ENCODE measurements around the gene GBA3. TPM values are rescaled to one million over a fixed set of nuclear protein-coding genes. Genes with fewer than 3 reads are reported as not detected.
A peak's percentile ranks its signal among the peaks of the same experiment; 100 is the strongest.

The GBA3 gene
- total and polyA plus RNA-seq, 2 of the 8 experiments (the other 6 are each of a cell fraction or from before 2014, with no cell fraction given) = not detected

- peak overlapping the region; percentile 77; the same call in 1 of the 2 replicates for H2AFZ ChIP-seq (ENCODE audit: low read length)
- CTCF ChIA-PET (ENCODE audit: partially characterized antibody) = interaction anchor here (0.6 to 1.0 kb wide), 4 partner anchors 69 to 543 kb away, joined by 3 read pairs; no protein-coding TSS in a partner anchor
- 76% methylated on average over 3 of the region's 3 CpGs; no CpG with 5 or more reads in 1 of the 2 experiments for WGBS, 2 experiments (ENCODE audit: extremely low coverage in 1 of 2, insufficient coverage in 1 of 2, insufficient read length in 1 of 2, insufficient replicate concordance in 2 of 2, low coverage in 1 of 2, low lambda C conversion rate in 2 of 2, missing lambda C conversion rate in 1 of 2)
These were observed 4.5 kb upstream of the GBA3 start for GRCh38 chr4:22688236-22688635.

More at GRCh38 chr4:22688236-22688635, 4.5 kb upstream of the GBA3 start:
- no peak overlapping the region for H4K5ac ChIP-seq (ENCODE audit: insufficient read length, low read depth, low read length)
- no peak overlapping the region for H3K9ac ChIP-seq (replicated peaks in 1 of 4; ENCODE audit: extremely low read depth in 1 of 4, low read depth in 3 of 4, low read length in 3 of 4)
- H2AK5ac ChIP-seq (ENCODE audit: low read depth, low read length) = no peak overlapping the region
- POLR2A ChIA-PET (ENCODE audit: partially characterized antibody) = no interaction called here
- no peaks in the 10 kb centered on the region for H3K9me3 ChIP-seq (ENCODE audit: insufficient read depth in 2 of 2, low read depth in 1 of 2, low read length in 1 of 2)
- H3K4me1 ChIP-seq (replicated peaks in 1 of 4; ENCODE audit: control insufficient read depth in 3 of 4, insufficient read depth in 4 of 4, low read length in 3 of 4) = no peaks in the 10 kb centered on the region
- no peaks in the 10 kb centered on the region for H3K27me3 ChIP-seq (replicated peaks in 1 of 4; ENCODE audit: control insufficient read depth in 3 of 4, extremely low read depth in 1 of 4, insufficient read depth in 3 of 4, low read length in 3 of 4)
- no peak overlapping the region for H3K27ac ChIP-seq (ENCODE audit: low read depth, low read length)
- no peak overlapping the region for H3K23ac ChIP-seq (ENCODE audit: insufficient read length)
- no peaks in the 10 kb centered on the region for H3K79me2 ChIP-seq (ENCODE audit: control insufficient read depth in 1 of 2, insufficient read depth in 2 of 2, low read length in 2 of 2)
- no peak overlapping the region for H3K18ac ChIP-seq (ENCODE audit: extremely low read depth, low read length)
- no peak overlapping the region for H2BK5ac ChIP-seq (ENCODE audit: low read depth, low read length)
- no peak overlapping the region for H2BK15ac ChIP-seq (ENCODE audit: low read length)
- H2BK120ac ChIP-seq (replicated peaks; ENCODE audit: low read depth, low read length) = no peak overlapping the region
- H3K14ac ChIP-seq (ENCODE audit: insufficient read length) = no peak overlapping the region
- H3K79me1 ChIP-seq (ENCODE audit: low read depth, low read length) = no peaks in the 10 kb centered on the region
- H3K4me2 ChIP-seq (ENCODE audit: insufficient read depth in 1 of 2, low read depth in 2 of 2, low read length in 2 of 2) = no peak overlapping the region
- H3K4me3 ChIP-seq (ENCODE audit: extremely low read depth in 1 of 4, insufficient read depth in 2 of 4, low read depth in 3 of 4, low read length in 4 of 4) = no peak overlapping the region
- no peak overlapping the region for H3K56ac ChIP-seq (replicated peaks; ENCODE audit: insufficient read length, low read depth, low read length)
- no peaks in the 10 kb centered on the region for H3K36me3 ChIP-seq (ENCODE audit: control insufficient read depth in 2 of 4, insufficient read depth in 4 of 4, low read length in 3 of 4)
- H2BK12ac ChIP-seq (ENCODE audit: low read depth, low read length) = no peak overlapping the region
- H3K23me2 ChIP-seq (ENCODE audit: low read depth, low read length) = no peaks in the 10 kb centered on the region
- no peak overlapping the region for H3K4ac ChIP-seq (replicated peaks; ENCODE audit: insufficient read length, low read depth, low read length)
- no peak for DNase-seq (ENCODE audit: low read depth in 1 of 2, low spot score in 2 of 2)
- no peak for FAIRE-seq
- H4K20me1 ChIP-seq (replicated peaks in 1 of 2; ENCODE audit: control insufficient read depth in 1 of 2, insufficient read depth in 2 of 2, low read length in 2 of 2) = no peaks in the 10 kb centered on the region
- no peak overlapping the region for H2BK20ac ChIP-seq (ENCODE audit: low read length)
- H4K8ac ChIP-seq (ENCODE audit: extremely low read depth, insufficient read depth, low read length) = no peak overlapping the region
- TF ChIP-seq CHD2 (IDR thresholded peaks at IDR 0.05; ENCODE audit: low read length) = no peak
- TF ChIP-seq SRF (IDR thresholded peaks at IDR 0.05; ENCODE audit: low read depth, low read length) = no peak
- no peak for TF ChIP-seq RFX5 (IDR thresholded peaks at IDR 0.05; ENCODE audit: borderline replicate concordance, low read depth, low read length)
- TF ChIP-seq CBX5 (IDR thresholded peaks at IDR 0.05; ENCODE audit: low read depth, low read length) = no peak
- no peak for TF ChIP-seq RBBP5 (IDR thresholded peaks at IDR 0.05; ENCODE audit: borderline replicate concordance, low read depth, low read length)
- no peak for TF ChIP-seq POLR2AphosphoS5 (IDR thresholded peaks at IDR 0.05; ENCODE audit: low read depth, low read length)
- no peak for TF ChIP-seq HDAC2 (IDR thresholded peaks at IDR 0.05; ENCODE audit: borderline replicate concordance in 1 of 2, low read depth in 2 of 2, low read length in 2 of 2)
- no peak for TF ChIP-seq CBX8 (IDR thresholded peaks at IDR 0.05; ENCODE audit: borderline replicate concordance, low read depth, low read length)
- no peak overlapping the region for H4K91ac ChIP-seq (replicated peaks; ENCODE audit: insufficient read length, low read length)
